GM12801 (cell line): ENCODE measurements around the gene PIGH.

Source experiments
- TF ChIP-seq, protein P1 (sequence below): IDR thresholded peaks from one replicate; pipeline ENCODE4 v1.5.1; 2011; ENCODE audit warnings: control low read depth; ENCODE audit not compliant: insufficient read length; ENCODE audit errors: extremely low read depth

Gene PIGH

DNA sequence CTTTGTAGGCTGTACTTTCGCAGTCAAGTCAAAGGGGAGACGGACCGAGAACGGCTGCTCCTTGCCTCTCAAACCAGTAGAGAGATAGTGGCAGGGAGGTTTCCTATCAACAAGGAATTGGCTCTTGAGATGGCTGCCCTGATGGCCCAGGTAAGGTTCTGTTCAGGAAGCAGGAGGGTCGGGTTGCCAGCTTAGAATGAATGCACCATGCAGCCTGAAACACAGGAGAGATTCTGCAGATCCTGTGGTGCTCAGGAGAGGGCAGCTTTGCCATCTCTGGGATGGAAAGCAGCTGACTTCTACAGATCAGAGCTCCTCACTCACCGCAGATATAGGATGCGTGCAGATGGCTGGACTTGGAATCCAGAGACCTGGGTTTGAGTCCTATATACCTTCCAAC, 18.0 kb downstream of the PIGH start:
- TF ChIP-seq, protein P1, sequence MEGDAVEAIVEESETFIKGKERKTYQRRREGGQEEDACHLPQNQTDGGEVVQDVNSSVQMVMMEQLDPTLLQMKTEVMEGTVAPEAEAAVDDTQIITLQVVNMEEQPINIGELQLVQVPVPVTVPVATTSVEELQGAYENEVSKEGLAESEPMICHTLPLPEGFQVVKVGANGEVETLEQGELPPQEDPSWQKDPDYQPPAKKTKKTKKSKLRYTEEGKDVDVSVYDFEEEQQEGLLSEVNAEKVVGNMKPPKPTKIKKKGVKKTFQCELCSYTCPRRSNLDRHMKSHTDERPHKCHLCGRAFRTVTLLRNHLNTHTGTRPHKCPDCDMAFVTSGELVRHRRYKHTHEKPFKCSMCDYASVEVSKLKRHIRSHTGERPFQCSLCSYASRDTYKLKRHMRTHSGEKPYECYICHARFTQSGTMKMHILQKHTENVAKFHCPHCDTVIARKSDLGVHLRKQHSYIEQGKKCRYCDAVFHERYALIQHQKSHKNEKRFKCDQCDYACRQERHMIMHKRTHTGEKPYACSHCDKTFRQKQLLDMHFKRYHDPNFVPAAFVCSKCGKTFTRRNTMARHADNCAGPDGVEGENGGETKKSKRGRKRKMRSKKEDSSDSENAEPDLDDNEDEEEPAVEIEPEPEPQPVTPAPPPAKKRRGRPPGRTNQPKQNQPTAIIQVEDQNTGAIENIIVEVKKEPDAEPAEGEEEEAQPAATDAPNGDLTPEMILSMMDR = no peak

DNA sequence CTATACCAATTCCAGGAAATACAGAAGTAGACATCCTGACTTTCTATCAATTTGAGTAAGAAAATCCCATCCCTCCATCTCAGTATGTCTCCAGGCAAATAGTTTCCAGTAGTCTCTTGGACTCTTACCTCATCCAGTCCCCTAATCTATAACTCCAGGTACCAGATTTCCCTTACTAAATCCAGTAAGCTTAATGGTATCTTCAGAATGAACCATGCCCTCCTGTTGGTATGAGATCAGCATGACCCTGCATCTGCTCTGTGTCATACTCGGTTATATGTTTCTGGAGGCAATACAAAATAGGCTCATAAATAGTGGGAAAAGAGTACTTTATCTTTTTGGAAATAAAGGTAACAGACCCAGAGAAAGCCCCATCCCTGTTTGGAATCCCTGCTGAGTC, 18.4 kb downstream of the PIGH start:
- TF ChIP-seq, protein P1 = no peak

DNA sequence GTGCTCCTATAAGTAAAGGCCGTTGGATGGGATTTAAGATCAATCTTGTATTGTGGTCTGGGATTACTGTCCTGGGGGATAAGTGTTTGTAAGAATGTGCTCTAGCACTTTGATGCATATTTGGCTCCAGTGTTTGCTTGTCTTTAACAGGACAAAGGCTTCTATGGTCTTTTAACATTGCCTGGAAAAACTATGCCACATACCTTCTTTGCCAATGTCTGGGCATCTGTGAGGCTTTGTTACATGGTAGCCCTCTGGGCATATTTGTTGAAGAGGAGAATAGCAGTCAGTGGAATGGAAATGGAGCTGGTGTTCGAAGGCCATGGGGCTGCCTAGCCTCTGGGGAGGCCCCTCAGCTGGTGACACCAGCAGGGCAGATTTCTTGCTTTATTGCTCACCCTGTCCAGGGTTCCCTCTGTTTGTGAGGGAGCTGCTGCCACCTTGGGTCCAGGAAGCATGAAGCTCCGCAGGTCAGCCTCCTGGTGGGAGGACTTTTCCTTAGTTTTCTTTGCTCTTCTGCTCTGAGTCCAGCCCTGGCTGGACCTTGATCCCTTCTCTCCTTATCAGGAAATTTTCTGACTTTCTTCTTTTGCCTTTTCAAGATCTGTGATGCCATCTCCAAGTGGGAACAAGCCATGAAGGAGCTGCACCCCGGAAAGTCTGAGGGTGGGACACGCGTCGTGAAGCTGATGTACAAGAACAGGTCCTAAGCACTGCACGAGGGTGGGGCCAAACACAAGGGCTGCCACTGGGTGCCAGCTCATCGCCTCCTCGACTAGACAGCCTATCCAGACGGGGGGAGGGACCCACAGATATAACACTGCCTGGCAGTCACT, 19.5 kb downstream of the PIGH start:
- TF ChIP-seq, protein P1 = no peak

DNA sequence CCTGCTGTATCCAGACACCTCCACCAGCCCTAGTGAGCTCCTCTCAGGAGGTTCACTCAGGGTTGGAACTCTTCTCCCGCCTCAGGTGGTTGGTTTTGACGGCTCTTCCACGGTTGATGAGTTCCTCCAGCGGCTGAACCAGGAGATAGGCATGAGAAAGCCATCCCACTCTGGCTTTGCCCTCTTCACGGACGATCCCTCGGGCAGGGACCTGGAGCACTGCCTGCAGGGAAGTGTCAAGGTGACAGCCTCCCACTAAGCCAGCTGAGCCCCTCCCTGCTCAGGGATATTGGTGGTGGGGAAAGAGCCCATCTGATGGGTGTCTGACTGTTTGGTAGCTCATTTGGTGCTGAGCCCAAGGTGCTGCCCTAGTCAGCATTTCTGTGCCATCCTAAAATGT, 20.4 kb downstream of the PIGH start:
- TF ChIP-seq, protein P1 = no peak

DNA sequence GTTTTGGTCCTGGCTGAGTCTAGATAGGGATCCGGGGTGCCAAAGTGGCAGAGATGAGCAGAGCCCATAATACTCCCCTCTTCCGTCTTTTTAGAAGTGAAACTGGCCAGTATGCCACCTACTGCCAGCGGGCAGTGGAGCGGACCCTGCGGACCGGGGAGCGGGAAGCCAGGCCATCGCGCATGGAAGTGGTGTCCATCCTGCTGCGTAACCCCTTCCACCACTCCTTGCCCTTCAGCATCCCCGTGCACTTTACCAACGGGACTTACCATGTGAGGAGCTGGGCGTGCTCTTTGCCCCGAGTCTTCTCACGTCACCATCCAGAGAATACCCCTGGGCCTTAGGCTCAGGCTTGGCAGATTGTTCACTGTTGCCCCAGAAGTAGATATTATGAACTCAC, 21.0 kb downstream of the PIGH start:
- TF ChIP-seq, protein P1 = no peak

DNA sequence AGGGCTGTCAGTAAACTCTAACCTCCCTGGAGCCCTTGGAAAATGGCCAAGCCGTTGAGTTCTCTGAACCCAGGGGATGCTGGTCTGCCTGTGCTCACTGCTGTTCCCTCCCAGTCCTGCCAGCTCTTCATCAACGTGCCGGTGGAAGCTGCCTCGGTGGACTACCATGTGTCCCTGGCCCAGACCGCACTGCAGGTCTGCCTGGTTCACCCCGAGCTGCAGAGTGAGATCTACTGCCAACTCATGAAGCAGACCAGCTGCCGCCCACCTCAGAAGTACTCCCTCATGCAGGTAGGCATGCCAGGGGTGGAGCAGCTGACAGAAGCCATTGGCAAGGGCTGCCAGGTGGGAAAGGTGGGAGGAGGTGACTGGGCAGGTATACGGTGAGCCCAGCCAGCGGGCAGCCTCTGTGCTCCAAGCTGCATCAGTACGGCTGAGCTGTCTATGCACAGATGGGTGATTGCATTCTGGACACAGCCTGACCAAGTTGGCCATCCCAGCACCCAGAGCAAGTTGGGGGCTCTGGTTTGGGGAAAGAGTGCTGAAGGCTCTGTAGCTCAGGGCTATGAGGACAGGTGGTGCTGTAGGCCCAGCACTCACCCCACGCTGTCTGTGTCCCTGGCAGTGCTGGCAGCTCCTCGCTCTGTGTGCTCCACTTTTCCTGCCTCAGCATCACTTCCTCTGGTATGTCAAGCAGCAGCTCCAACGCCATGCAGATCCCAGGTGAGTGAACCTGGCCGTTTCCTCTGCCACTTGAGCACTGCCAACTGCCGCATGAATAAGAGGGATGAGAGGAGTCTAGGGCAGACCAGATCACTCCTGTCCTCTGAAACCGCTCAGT, 21.9 kb downstream of the PIGH start:
- TF ChIP-seq, protein P1 = no peak

DNA sequence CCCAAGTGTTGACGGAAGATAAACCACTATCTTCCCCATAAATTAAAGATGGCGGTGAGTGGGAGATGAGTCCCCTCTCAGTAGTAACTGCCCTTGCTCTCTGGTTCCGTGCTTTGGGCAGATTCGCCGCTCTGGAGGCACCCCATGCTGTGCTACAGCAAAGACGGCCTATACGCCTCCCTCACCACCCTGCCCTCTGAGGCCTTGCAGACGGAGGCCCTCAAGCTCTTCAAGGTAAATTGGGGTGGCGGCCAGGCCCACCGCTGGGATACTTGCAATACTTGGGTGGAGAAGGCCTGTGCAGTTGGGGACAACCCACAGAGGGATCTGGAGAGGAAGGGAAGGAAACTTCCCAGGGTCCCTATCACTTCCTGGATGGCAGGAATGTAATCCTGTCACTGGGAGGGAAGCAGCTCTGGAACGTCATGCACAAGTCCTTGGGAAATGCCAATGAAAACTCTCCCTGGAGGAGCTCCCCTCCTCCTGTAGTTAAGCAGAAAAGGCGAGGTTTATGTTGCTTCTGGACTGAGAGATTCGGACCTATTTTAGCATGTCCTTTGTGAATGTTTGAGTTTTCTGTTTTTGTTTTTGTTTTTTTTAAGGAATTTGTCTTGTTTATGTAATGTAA, 22.8 kb downstream of the PIGH start:
- TF ChIP-seq, protein P1 = no peak
